ENCODE results near the gene PITHD1. TPM values are rescaled to one million over a fixed set of nuclear protein-coding genes. Genes with fewer than 3 reads are reported as not detected.

Gene PITHD1
- total and polyA plus RNA-seq, 8 donors: 18.1 to 62.0 (median 41.3) TPM

- no peaks in the 10 kb centered on the region for H3K27me3 ChIP-seq
- whole genome bisulfite sequencing, 5 donors: 88 to 97% (median 94%) methylated on average over 5 of the region's 5 CpGs
- TF ChIP-seq POLR2AphosphoS5 (IDR thresholded peaks at IDR 0.05): no peak
- TF ChIP-seq, protein P1, sequence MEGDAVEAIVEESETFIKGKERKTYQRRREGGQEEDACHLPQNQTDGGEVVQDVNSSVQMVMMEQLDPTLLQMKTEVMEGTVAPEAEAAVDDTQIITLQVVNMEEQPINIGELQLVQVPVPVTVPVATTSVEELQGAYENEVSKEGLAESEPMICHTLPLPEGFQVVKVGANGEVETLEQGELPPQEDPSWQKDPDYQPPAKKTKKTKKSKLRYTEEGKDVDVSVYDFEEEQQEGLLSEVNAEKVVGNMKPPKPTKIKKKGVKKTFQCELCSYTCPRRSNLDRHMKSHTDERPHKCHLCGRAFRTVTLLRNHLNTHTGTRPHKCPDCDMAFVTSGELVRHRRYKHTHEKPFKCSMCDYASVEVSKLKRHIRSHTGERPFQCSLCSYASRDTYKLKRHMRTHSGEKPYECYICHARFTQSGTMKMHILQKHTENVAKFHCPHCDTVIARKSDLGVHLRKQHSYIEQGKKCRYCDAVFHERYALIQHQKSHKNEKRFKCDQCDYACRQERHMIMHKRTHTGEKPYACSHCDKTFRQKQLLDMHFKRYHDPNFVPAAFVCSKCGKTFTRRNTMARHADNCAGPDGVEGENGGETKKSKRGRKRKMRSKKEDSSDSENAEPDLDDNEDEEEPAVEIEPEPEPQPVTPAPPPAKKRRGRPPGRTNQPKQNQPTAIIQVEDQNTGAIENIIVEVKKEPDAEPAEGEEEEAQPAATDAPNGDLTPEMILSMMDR (IDR thresholded peaks at IDR 0.05): no peak
- TF ChIP-seq POLR2A (IDR thresholded peaks at IDR 0.05): no peak
- TF ChIP-seq EP300 (IDR thresholded peaks at IDR 0.05): no peak
- H3K4me3 ChIP-seq: no peak overlapping the region
- peaks cover 3 to 57% (median 37%) of the 10 kb centered on the region in 4 donors for H3K36me3 ChIP-seq
- DNase-seq: no peak
- H3K27ac ChIP-seq: no peak overlapping the region
- intact Hi-C loops (cut with DNase I; ENCODE audit: low total_unique reads): no loop called here
- H3K4me1 ChIP-seq: peaks cover 23 to 30% (median 25%) of the 10 kb centered on the region in 4 donors
- H3K9me3 ChIP-seq: no peaks in the 10 kb centered on the region
Observed at GRCh38 chr1:23803674-23804073, 25.5 kb downstream of the PITHD1 start.

DNA sequence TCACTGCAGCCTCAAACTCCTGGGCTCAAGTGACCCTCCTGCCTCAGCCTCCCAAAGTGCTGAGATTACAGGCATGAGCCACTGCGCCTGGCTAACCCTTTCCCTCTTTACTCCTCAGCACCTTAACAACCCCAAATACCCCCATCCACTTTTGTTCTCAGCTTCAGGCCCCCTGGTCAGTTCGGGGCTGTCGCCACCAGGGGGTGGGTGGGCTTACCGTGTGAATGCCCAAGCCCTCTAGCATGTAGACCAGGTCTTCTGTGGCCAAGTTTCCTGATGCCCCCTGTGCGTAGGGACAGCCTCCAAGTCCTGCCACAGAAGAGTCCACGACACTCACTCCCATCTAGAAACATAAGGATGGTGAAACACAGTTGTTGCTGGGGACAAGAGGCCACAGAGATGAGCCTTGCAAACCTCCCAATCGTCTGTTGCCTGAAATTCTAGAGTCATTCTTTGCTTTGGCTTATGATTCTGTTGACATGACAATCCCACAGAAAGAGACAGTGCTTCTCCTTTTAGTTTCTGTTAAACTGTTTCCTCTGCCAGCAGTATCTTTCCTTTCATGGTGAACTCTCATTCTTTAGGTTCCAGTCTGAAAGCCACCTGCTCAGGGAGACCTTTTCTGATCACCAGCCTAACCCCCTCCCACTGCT lies 26.1 kb downstream of the PITHD1 start:
- Histone ChIP-seq H3K4me3 (no peak overlapping the region), H3K27me3 (no peaks in the 10 kb centered on the region), H3K36me3 (peaks cover 3 to 57% (median 39%) of the 10 kb centered on the region in 4 donors), H3K9me3 (no peaks in the 10 kb centered on the region), H3K4me1 (peaks cover 17 to 24% (median 19%) of the 10 kb centered on the region in 4 donors), H3K27ac (no peak overlapping the region)
- TF ChIP-seq POLR2AphosphoS5 (IDR thresholded peaks at IDR 0.05) (no peak), POLR2A (IDR thresholded peaks at IDR 0.05) (no peak)
- TF ChIP-seq, protein P1 (IDR thresholded peaks at IDR 0.05): no peak
- 73 to 80% (median 78%) methylated on average over 7 of the region's 7 CpGs for WGBS, 5 donors
- no peak for DNase-seq
- intact Hi-C loops (cut with DNase I; ENCODE audit: low total_unique reads): no loop called here

DNA sequence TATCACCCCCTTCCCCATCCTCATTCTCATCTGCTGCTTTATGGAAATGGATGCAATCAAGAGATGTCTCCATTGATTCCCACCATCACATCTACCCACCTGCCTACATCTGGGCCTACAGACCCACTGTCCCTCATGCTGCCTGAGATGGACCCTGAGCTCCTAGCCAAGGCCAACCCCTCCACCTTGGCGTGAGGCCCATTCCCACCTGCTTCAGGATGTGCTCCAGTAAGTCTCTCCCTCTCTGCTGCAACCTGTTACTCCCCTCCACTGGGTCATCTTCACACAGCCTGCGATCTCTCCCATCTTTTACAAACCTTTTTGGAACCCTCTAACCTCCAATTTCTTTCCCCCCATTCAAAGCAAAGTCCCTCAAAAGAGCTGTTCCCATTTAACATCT lies 26.8 kb downstream of the PITHD1 start:
- DNase-seq: no peak
- Histone ChIP-seq H3K4me1 (peaks cover 13 to 23% (median 16%) of the 10 kb centered on the region in 4 donors), H3K27ac (no peak overlapping the region), H3K36me3 (peaks cover 3 to 57% (median 39%) of the 10 kb centered on the region in 4 donors), H3K4me3 (no peak overlapping the region), H3K9me3 (no peaks in the 10 kb centered on the region), H3K27me3 (no peaks in the 10 kb centered on the region)
- TF ChIP-seq POLR2AphosphoS5 (IDR thresholded peaks at IDR 0.05): no peak
- TF ChIP-seq POLR2A (IDR thresholded peaks at IDR 0.05): no peak
- TF ChIP-seq, protein P1 (IDR thresholded peaks at IDR 0.05): no peak
- no peak for TF ChIP-seq EP300 (IDR thresholded peaks at IDR 0.05)
- intact Hi-C loops (cut with DNase I; ENCODE audit: low total_unique reads): no loop called here
- WGBS, 5 donors: 91 to 100% (median 95%) methylated on average over 2 of the region's 2 CpGs

GRCh38 chr1:23806280-23806679 lies 28.1 kb downstream of the PITHD1 start:
- WGBS, 5 donors: 75 to 93% (median 83%) methylated on average over 5 to 6 of the region's 6 CpGs
- peaks cover 3 to 59% (median 41%) of the 10 kb centered on the region in 4 donors for H3K36me3 ChIP-seq
- intact Hi-C loops (cut with DNase I; ENCODE audit: low total_unique reads): no loop called here
- TF ChIP-seq EP300 (IDR thresholded peaks at IDR 0.05) (no peak), POLR2A (IDR thresholded peaks at IDR 0.05) (no peak), POLR2AphosphoS5 (IDR thresholded peaks at IDR 0.05) (no peak)
- TF ChIP-seq, protein P1 (IDR thresholded peaks at IDR 0.05): no peak
- H3K9me3 ChIP-seq: no peaks in the 10 kb centered on the region
- H3K4me1 ChIP-seq: peaks cover 18 to 28% (median 25%) of the 10 kb centered on the region in 4 donors
- H3K27me3 ChIP-seq: no peaks in the 10 kb centered on the region
- H3K27ac ChIP-seq: no peak overlapping the region
- no peak overlapping the region for H3K4me3 ChIP-seq
- DNase-seq: no peak

All from stomach (tissue), 9 donors.